H1 (cell line): Measurements from ENCODE around the gene SYNJ1. TPM values are rescaled to one million over a fixed set of nuclear protein-coding genes. Genes with fewer than 3 reads are reported as not detected.

Experiments
- CTCF ChIA-PET: fragments of 300-600 bp; sonication (Branson Sonifier 250); formaldehyde crosslinking; loops from one replicate; lab custom pipeline; 2021; ENCODE audit not compliant: partially characterized antibody; lab: Charles Lee
- POLR2A ChIA-PET: fragments of 300-600 bp; sonication (Branson Sonifier 250); formaldehyde crosslinking; loops from one replicate; lab custom pipeline; 2021; ENCODE audit warnings: inconsistent platforms; ENCODE audit not compliant: partially characterized antibody; lab: Charles Lee
- DNase-seq, 2 experiments: peaks; one replicate each; pipeline versions ENCODE4 v3.0.0 to v3.0.0-alpha.2; 2010 to 2022; ENCODE audit warnings: low spot score in 2 of 2, low read depth in 1 of 2, mixed read lengths in 1 of 2
- FAIRE-seq: peaks from 2 replicates; lab custom pipeline; 2011; peaks lifted over from hg19 to GRCh38; lab: Jason Lieb, UNC
- H2AFZ ChIP-seq: 2 replicates; pipeline ENCODE4 v1.8.1; 2012; ENCODE audit warnings: low read length, inconsistent platforms
- H2AK5ac ChIP-seq: 2 replicates; pipeline ENCODE4 v1.6.1; 2013; ENCODE audit warnings: low read depth, low read length
- H2BK120ac ChIP-seq: replicated peaks from 2 replicates; pipeline ENCODE3; 2013; ENCODE audit warnings: low read depth, low read length, inconsistent platforms
- H2BK12ac ChIP-seq: 2 replicates; pipeline ENCODE4 v1.6.1; 2013; ENCODE audit warnings: low read depth, low read length
- H2BK15ac ChIP-seq: 2 replicates; pipeline ENCODE4 v1.6.1; 2013; ENCODE audit warnings: low read length
- H2BK20ac ChIP-seq: 2 replicates; pipeline ENCODE4 v1.6.1; 2013; ENCODE audit warnings: low read length
- H2BK5ac ChIP-seq: 2 replicates; pipeline ENCODE4 v1.6.1; 2013; ENCODE audit warnings: low read depth, low read length
- H3K14ac ChIP-seq: 2 replicates; pipeline ENCODE4 v1.6.1; 2013; ENCODE audit warnings: inconsistent platforms; ENCODE audit not compliant: insufficient read length
- H3K18ac ChIP-seq: 2 replicates; pipeline ENCODE4 v1.6.1; 2013; ENCODE audit warnings: low read length; ENCODE audit errors: extremely low read depth
- H3K23ac ChIP-seq: 2 replicates; pipeline ENCODE4 v1.6.1; 2013; ENCODE audit warnings: inconsistent platforms; ENCODE audit not compliant: insufficient read length
- H3K23me2 ChIP-seq: 2 replicates; pipeline ENCODE4 v1.6.1; 2013; ENCODE audit warnings: low read depth, low read length
- H3K27ac ChIP-seq: 2 replicates; pipeline ENCODE4 v1.6.1; 2011; ENCODE audit warnings: low read depth, low read length, inconsistent platforms
- H3K27me3 ChIP-seq, 4 experiments: replicated peaks in 1 of 4; 1 replicate in 1 of 4; 2 replicates in 3 of 4; pipeline versions ENCODE4 v1.6.1 to v1.8.1; 2011 to 2013; ENCODE audit warnings: low read length in 3 of 4, mild to moderate bottlenecking in 3 of 4, inconsistent platforms in 2 of 4, mixed read lengths in 2 of 4, moderate library complexity in 1 of 4; ENCODE audit not compliant: control insufficient read depth in 3 of 4, insufficient read depth in 3 of 4; ENCODE audit errors: extremely low read depth in 1 of 4
- H3K36me3 ChIP-seq, 4 experiments: 2 replicates each; pipeline versions ENCODE4 v1.6.1 to v1.8.1; 2011 to 2013; ENCODE audit warnings: mild to moderate bottlenecking in 4 of 4, low read length in 3 of 4, moderate library complexity in 2 of 4, control low read depth in 1 of 4, inconsistent platforms in 1 of 4; ENCODE audit not compliant: insufficient read depth in 4 of 4, control insufficient read depth in 2 of 4
- H3K4ac ChIP-seq: replicated peaks from 2 replicates; pipeline ENCODE3; 2013; ENCODE audit warnings: low read length, low read depth, mixed read lengths, inconsistent platforms; ENCODE audit not compliant: insufficient read length
- H3K4me1 ChIP-seq, 4 experiments: replicated peaks in 1 of 4; 1 replicate in 1 of 4; 2 replicates in 3 of 4; pipeline versions ENCODE4 v1.6.1 to v1.8.1; 2011 to 2013; ENCODE audit warnings: low read length in 3 of 4, inconsistent platforms in 2 of 4, mixed read lengths in 1 of 4; ENCODE audit not compliant: insufficient read depth in 4 of 4, control insufficient read depth in 3 of 4
- H3K4me2 ChIP-seq, 2 experiments: 2 replicates each; pipeline versions ENCODE4 v1.6.1 to v1.8.1; 2011 to 2013; ENCODE audit warnings: low read depth in 2 of 2, low read length in 2 of 2, control low read depth in 1 of 2, inconsistent platforms in 1 of 2, mild to moderate bottlenecking in 1 of 2; ENCODE audit not compliant: insufficient read depth in 1 of 2
- H3K4me3 ChIP-seq, 4 experiments: fragments of 200-600, 300-600 bp in 1 of 4; sonication (generic), shearing (Covaris generic), sonication (Bioruptor Twin) in 1 of 4; 2 replicates each; pipeline versions ENCODE4 v1.5.1 to v1.8.1; 2011 to 2016; ENCODE audit warnings: low read length in 4 of 4, low read depth in 3 of 4, control low read depth in 2 of 4, inconsistent platforms in 2 of 4, mild to moderate bottlenecking in 2 of 4, mixed read lengths in 1 of 4, moderate library complexity in 1 of 4; ENCODE audit not compliant: insufficient read depth in 2 of 4; ENCODE audit errors: extremely low read depth in 1 of 4
- H3K56ac ChIP-seq: replicated peaks from 2 replicates; pipeline ENCODE3; 2013; ENCODE audit warnings: low read depth, mild to moderate bottlenecking, mixed read lengths, low read length, inconsistent platforms; ENCODE audit not compliant: insufficient read length
- H3K79me1 ChIP-seq: 2 replicates; pipeline ENCODE4 v1.6.1; 2013; ENCODE audit warnings: low read depth, low read length, control low read depth
- H3K79me2 ChIP-seq, 2 experiments: 2 replicates each; pipeline versions ENCODE4 v1.6.1 to v1.8.1; 2012 to 2013; ENCODE audit warnings: low read length in 2 of 2, mild to moderate bottlenecking in 2 of 2, inconsistent platforms in 1 of 2; ENCODE audit not compliant: insufficient read depth in 2 of 2, control insufficient read depth in 1 of 2
- H3K9ac ChIP-seq, 4 experiments: replicated peaks in 1 of 4; 1 replicate in 1 of 4; 2 replicates in 3 of 4; pipeline versions ENCODE4 v1.6.1 to v1.8.1; 2011 to 2013; ENCODE audit warnings: low read depth in 3 of 4, low read length in 3 of 4, control low read depth in 2 of 4, mild to moderate bottlenecking in 2 of 4, moderate library complexity in 2 of 4, inconsistent platforms in 1 of 4; ENCODE audit errors: extremely low read depth in 1 of 4
- H3K9me3 ChIP-seq, 2 experiments: 2 replicates each; pipeline versions ENCODE4 v1.6.1 to v1.8.1; 2012 to 2013; ENCODE audit warnings: mild to moderate bottlenecking in 2 of 2, moderate library complexity in 2 of 2, control low read depth in 1 of 2, inconsistent platforms in 1 of 2, low read depth in 1 of 2, low read length in 1 of 2, mixed read lengths in 1 of 2; ENCODE audit not compliant: insufficient read depth in 2 of 2
- H4K20me1 ChIP-seq, 2 experiments: replicated peaks in 1 of 2; 2 replicates each; pipeline versions ENCODE3 to v1.8.1; 2011 to 2013; ENCODE audit warnings: inconsistent platforms in 2 of 2, low read length in 2 of 2, mild to moderate bottlenecking in 1 of 2; ENCODE audit not compliant: insufficient read depth in 2 of 2, control insufficient read depth in 1 of 2
- H4K5ac ChIP-seq: 2 replicates; pipeline ENCODE4 v1.6.1; 2013; ENCODE audit warnings: low read length, low read depth, mixed read lengths, inconsistent platforms; ENCODE audit not compliant: insufficient read length
- H4K8ac ChIP-seq: 2 replicates; pipeline ENCODE4 v1.8.0; 2013; ENCODE audit warnings: mild to moderate bottlenecking, moderate library complexity, low read length, inconsistent platforms; ENCODE audit not compliant: insufficient read depth; ENCODE audit errors: extremely low read depth
- H4K91ac ChIP-seq: replicated peaks from 2 replicates; pipeline ENCODE3; 2013; ENCODE audit warnings: low read length, mixed read lengths, inconsistent platforms; ENCODE audit not compliant: insufficient read length
- BCL11A ChIP-seq, 2 experiments: IDR thresholded peaks; one replicate each; pipeline ENCODE4 v1.6.1; 2011; ENCODE audit warnings: low read depth in 2 of 2, low read length in 2 of 2, mild to moderate bottlenecking in 2 of 2
- CBX5 ChIP-seq: fragments of 300-800, 300-1000 bp; sonication (generic); IDR thresholded peaks from 2 replicates; pipeline ENCODE4 v1.7.1; 2016; ENCODE audit warnings: antibody characterized with exemption, low read length, low read depth
- CHD1 ChIP-seq: IDR thresholded peaks from 2 replicates; pipeline ENCODE4 v1.6.1; 2012; ENCODE audit warnings: low read depth, low read length, improper control_type of control experiment
- CREB1 ChIP-seq: IDR thresholded peaks from 2 replicates; pipeline ENCODE4 v1.6.1; 2012; ENCODE audit warnings: inconsistent platforms
- HDAC2 ChIP-seq, 2 experiments: fragments of 300-600 bp in 1 of 2; sonication (generic) in 1 of 2; IDR thresholded peaks; 2 replicates each; pipeline ENCODE4 v1.6.1; 2011 to 2012; ENCODE audit warnings: low read depth in 2 of 2, low read length in 2 of 2, mild to moderate bottlenecking in 2 of 2, moderate library complexity in 2 of 2, borderline replicate concordance in 1 of 2, inconsistent platforms in 1 of 2
- NRF1 ChIP-seq: IDR thresholded peaks from 2 replicates; pipeline ENCODE4 v1.6.1; 2011; ENCODE audit warnings: mild to moderate bottlenecking, low read depth, low read length, improper control_type of control experiment
- RXRA ChIP-seq: IDR thresholded peaks from 2 replicates; pipeline ENCODE4 v1.6.1; 2011; ENCODE audit warnings: low read depth, mild to moderate bottlenecking, low read length, moderate library complexity; ENCODE audit not compliant: insufficient read depth
- SP2 ChIP-seq: IDR thresholded peaks from 2 replicates; pipeline ENCODE4 v1.6.1; 2012; ENCODE audit warnings: mild to moderate bottlenecking, low read length, inconsistent platforms
- TAF1 ChIP-seq: IDR thresholded peaks from 2 replicates; pipeline ENCODE4 v1.6.1; 2011; ENCODE audit warnings: mild to moderate bottlenecking, low read depth, low read length
- WGBS, 2 experiments: shearing (Covaris generic) in 1 of 2; methylation state at CpG; one replicate each; pipeline versions ENCODE4 v1.1.6 to v1.1.7; 2013 to 2015; ENCODE audit warnings: low lambda C conversion rate in 2 of 2, mixed read lengths in 2 of 2, inconsistent platforms in 1 of 2, low coverage in 1 of 2, missing lambda C conversion rate in 1 of 2; ENCODE audit not compliant: insufficient replicate concordance in 2 of 2, insufficient coverage in 1 of 2, insufficient read length in 1 of 2; ENCODE audit errors: extremely low coverage in 1 of 2, missing lambda C conversion rate in 1 of 2; 5-methylcytosine and 5-hydroxymethylcytosine counted together
- polyA plus RNA-seq, 7 experiments: library from polyadenylated mRNA; depleted of rRNA in 3 of 7; stranded (reverse) in 5 of 7; unstranded in 2 of 7; fragments of >200 nt in 5 of 7; fragments of 200-250 nt in 2 of 7; gene quantifications; 1 replicate in 5 of 7; 2 replicates in 1 of 7; 4 replicates in 1 of 7; pipeline versions ENCODE4 v1.2.1 to v1.2.3, GENCODE V29; 2011 to 2013; ENCODE audit warnings: missing spikeins in 2 of 7, mixed read lengths in 2 of 7
- total RNA-seq: library from RNA; stranded (reverse); fragmentation: NEBNext Ultra II Directional; extraction: Animal tissue kit (Norgen Biotek cat#: 25700); gene quantifications from 2 replicates; pipeline ENCODE4 v1.2.1, GENCODE V29; 2021

Gene SYNJ1
- total and polyA plus RNA-seq, 2 of the 8 experiments (the other 6 are each of a cell fraction or from before 2014, with no cell fraction given) = 1.3 to 4.3 TPM

GRCh38 chr21:32603131-32603530 lies 124.7 kb downstream of the SYNJ1 start:
- Histone ChIP-seq H4K91ac (peak overlapping the region; percentile 45), H3K27ac (no peak overlapping the region), H2BK5ac (no peak overlapping the region; the same call in 1 of the 2 replicates), H4K5ac (peak overlapping the region; percentile 27), H3K56ac (no peak overlapping the region), H2BK15ac (no peak overlapping the region), H3K27me3 (no peaks in the 10 kb centered on the region), H3K18ac (peak overlapping the region; percentile 86; the same call in 1 of the 2 replicates), H3K4me2 (peak overlapping the region; percentile 53 to 73), H3K79me1 (no peaks in the 10 kb centered on the region; the same call in 1 of the 2 replicates), H4K8ac (no peak overlapping the region), H3K23ac (no peak overlapping the region), H3K4ac (peak overlapping the region; percentile 4), H3K79me2 (no peaks in the 10 kb centered on the region), H2BK120ac (no peak overlapping the region), H2AK5ac (no peak overlapping the region), H3K9ac (no peak overlapping the region), H3K36me3 (peaks cover 9 to 74% (median 20%) of the 10 kb centered on the region in 4 experiments), H3K23me2 (0 out of 2 replicates have a peak, but pooled peaks cover 3% of the 10 kb centered on the region), H3K9me3 (no peaks in the 10 kb centered on the region), H2BK12ac (no peak overlapping the region), H3K4me1 (peaks cover 27 to 46% (median 32%) of the 10 kb centered on the region in 4 experiments), H4K20me1 (peaks cover 0 to 5% of the 10 kb centered on the region in 2 experiments), H2BK20ac (peak overlapping the region; percentile 74), H2AFZ (no peak overlapping the region), H3K4me3 (peak overlapping the region in 1 of 4 experiments; percentile 42; a peak in 1 of 8 replicates), H3K14ac (no peak overlapping the region)
- POLR2A ChIA-PET = interaction anchor here (1.6 kb wide), 1 partner anchor 10 kb away, joined by 5 read pairs; the partner anchor contains the start of gene CFAP298
- CTCF ChIA-PET = interaction anchor here (3.3 to 5.2 kb wide), 2 partner anchors 34 to 189 kb away, joined by 18 to 23 read pairs; no protein-coding TSS in a partner anchor
- TF ChIP-seq CBX5 = no peak
- no peak for TF ChIP-seq CHD1
- no peak for TF ChIP-seq RXRA
- TF ChIP-seq TAF1 = no peak
- no peak for TF ChIP-seq SP2
- TF ChIP-seq CREB1 = no peak
- TF ChIP-seq HDAC2 (IDR thresholded peaks at IDR 0.05; ENCODE audit: borderline replicate concordance in 1 of 2, low read depth in 2 of 2, low read length in 2 of 2) = no peak
- no peak for TF ChIP-seq BCL11A (IDR thresholded peaks at IDR 0.05; ENCODE audit: low read depth in 2 of 2, low read length in 2 of 2)
- TF ChIP-seq NRF1 = no peak
- DNase-seq = no peak
- no peak for FAIRE-seq
- WGBS, 2 experiments = 77% methylated on average over 8 of the region's 8 CpGs; no CpG with 5 or more reads in 1 of the 2 experiments
